Loucy (cell line): ENCODE results near the gene TRAF3IP3.

ENCODE experiments used
- H2AFZ ChIP-seq: fragments of 200-600 bp; sonication (generic); 2 replicates; pipeline ENCODE4 v1.6.0; 2016; ENCODE audit warnings: antibody characterized with exemption, mild to moderate bottlenecking, low read length, moderate library complexity
- H3F3A ChIP-seq: fragments of 200-600 bp; 2 replicates; pipeline ENCODE4 v1.6.0; 2016; ENCODE audit warnings: antibody characterized with exemption, low read depth, mild to moderate bottlenecking
- H3K27me3 ChIP-seq: fragments of 200-600 bp; sonication (generic); 2 replicates; pipeline ENCODE4 v1.6.1; 2014; ENCODE audit warnings: low read length, mild to moderate bottlenecking; ENCODE audit not compliant: insufficient read depth, poor library complexity, severe bottlenecking
- H3K36me3 ChIP-seq: fragments of 200-600 bp; sonication (generic); 2 replicates; pipeline ENCODE4 v1.6.1; 2016; ENCODE audit warnings: low read length; ENCODE audit not compliant: insufficient read depth
- H3K4me1 ChIP-seq: fragments of 200-600 bp; sonication (generic); 2 replicates; pipeline ENCODE4 v1.5.1; 2014; ENCODE audit warnings: low read length, mild to moderate bottlenecking; ENCODE audit not compliant: insufficient read depth, poor library complexity, severe bottlenecking
- H3K4me2 ChIP-seq: fragments of 200-600 bp; sonication (generic); 2 replicates; pipeline ENCODE4 v1.6.0; 2014; ENCODE audit warnings: antibody characterized with exemption, low read length, low read depth, mild to moderate bottlenecking; ENCODE audit not compliant: poor library complexity, severe bottlenecking
- H3K4me3 ChIP-seq: fragments of 200-600 bp; sonication (generic); 2 replicates; pipeline ENCODE4 v1.5.1; 2014; ENCODE audit warnings: low read length, mild to moderate bottlenecking, mixed read lengths; ENCODE audit not compliant: poor library complexity, severe bottlenecking
- H3K79me2 ChIP-seq: fragments of 200-600 bp; sonication (generic); 2 replicates; pipeline ENCODE4 v1.6.1; 2014; ENCODE audit warnings: low read length; ENCODE audit not compliant: insufficient read depth
- H3K9ac ChIP-seq: fragments of 200-600 bp; sonication (generic); 2 replicates; pipeline ENCODE4 v1.6.0; 2014; ENCODE audit warnings: mild to moderate bottlenecking, low read depth, low read length, moderate library complexity; ENCODE audit not compliant: poor library complexity, severe bottlenecking
- H3K9me2 ChIP-seq: fragments of 200-600 bp; sonication (generic); replicated peaks from 2 replicates; pipeline ENCODE4 v1.6.1; 2016; ENCODE audit warnings: low read depth, low read length, mixed read lengths
- H3K9me3 ChIP-seq: fragments of 200-600 bp; sonication (generic); 2 replicates; pipeline ENCODE4 v1.6.1; 2014; ENCODE audit warnings: mild to moderate bottlenecking, antibody characterized with exemption, low read length, low read depth; ENCODE audit not compliant: insufficient read depth
- H4K20me1 ChIP-seq: fragments of 200-600 bp; sonication (generic); 2 replicates; pipeline ENCODE4 v1.6.0; 2014; ENCODE audit warnings: antibody characterized with exemption, low read length, mild to moderate bottlenecking; ENCODE audit not compliant: insufficient read depth, poor library complexity, severe bottlenecking
- CTCF ChIP-seq: fragments of 200-600 bp; sonication (generic); conservative IDR thresholded peaks from 2 replicates; pipeline ENCODE4 v1.5.1; 2014; ENCODE audit warnings: mild to moderate bottlenecking, antibody characterized with exemption, low read length
- EZH2phosphoT487 ChIP-seq: fragments of 200-600 bp; IDR thresholded peaks from 2 replicates; pipeline ENCODE4 v1.6.1; 2018; ENCODE audit warnings: antibody characterized with exemption, mild to moderate bottlenecking, moderate library complexity, borderline replicate concordance

TRAF3IP3 gene

GRCh38 chr1:209751627-209752231 lies 4.1 kb upstream of the TRAF3IP3 start:
- H3K4me3 ChIP-seq = no peak overlapping the region
- H3K4me2 ChIP-seq = peak overlapping the region; percentile 7
- peaks cover 25% of the 10 kb centered on the region for H3K4me1 ChIP-seq
- no peak for TF ChIP-seq CTCF
- TF ChIP-seq EZH2phosphoT487 = no peak
- H2AFZ ChIP-seq = peak overlapping the region; percentile 42
- H4K20me1 ChIP-seq = no peaks in the 10 kb centered on the region
- no peaks in the 10 kb centered on the region for H3K9me3 ChIP-seq
- no peak overlapping the region for H3K9ac ChIP-seq
- no peaks in the 10 kb centered on the region for H3K9me2 ChIP-seq
- H3F3A ChIP-seq = peaks cover 11% of the 10 kb centered on the region
- no peaks in the 10 kb centered on the region for H3K36me3 ChIP-seq
- H3K79me2 ChIP-seq = peaks cover 3% of the 10 kb centered on the region
- no peaks in the 10 kb centered on the region for H3K27me3 ChIP-seq

DNA sequence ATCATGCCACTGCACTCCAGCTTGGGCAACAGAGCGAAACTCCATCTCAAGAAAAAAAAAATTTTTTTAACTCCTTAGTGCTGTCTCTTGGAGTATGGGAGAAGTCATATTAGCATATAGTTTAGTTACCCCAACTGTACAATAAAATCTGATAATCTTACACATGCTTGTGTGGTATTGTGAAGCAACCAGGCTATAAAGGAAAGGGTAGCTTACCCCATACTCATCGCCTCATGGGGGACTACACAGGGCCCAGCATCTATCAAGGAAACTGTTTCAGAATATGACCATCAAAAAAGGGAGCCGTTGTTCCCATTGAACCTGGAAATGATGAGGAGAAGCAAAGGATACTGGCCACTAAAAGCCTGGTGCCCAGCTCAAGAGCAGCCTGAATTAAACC lies 3.0 kb upstream of the TRAF3IP3 start:
- no peaks in the 10 kb centered on the region for H3K9me3 ChIP-seq
- H3K9ac ChIP-seq = no peak overlapping the region
- H3K4me1 ChIP-seq = peaks cover 33% of the 10 kb centered on the region
- no peak for TF ChIP-seq CTCF
- TF ChIP-seq EZH2phosphoT487 = no peak
- H3K79me2 ChIP-seq = peaks cover 14% of the 10 kb centered on the region
- peaks cover 5% of the 10 kb centered on the region for H4K20me1 ChIP-seq
- no peaks in the 10 kb centered on the region for H3K9me2 ChIP-seq
- H2AFZ ChIP-seq = no peak overlapping the region
- no peaks in the 10 kb centered on the region for H3K27me3 ChIP-seq
- H3K36me3 ChIP-seq = no peaks in the 10 kb centered on the region
- no peak overlapping the region for H3K4me3 ChIP-seq
- peaks cover 14% of the 10 kb centered on the region for H3F3A ChIP-seq
- no peak overlapping the region for H3K4me2 ChIP-seq

DNA sequence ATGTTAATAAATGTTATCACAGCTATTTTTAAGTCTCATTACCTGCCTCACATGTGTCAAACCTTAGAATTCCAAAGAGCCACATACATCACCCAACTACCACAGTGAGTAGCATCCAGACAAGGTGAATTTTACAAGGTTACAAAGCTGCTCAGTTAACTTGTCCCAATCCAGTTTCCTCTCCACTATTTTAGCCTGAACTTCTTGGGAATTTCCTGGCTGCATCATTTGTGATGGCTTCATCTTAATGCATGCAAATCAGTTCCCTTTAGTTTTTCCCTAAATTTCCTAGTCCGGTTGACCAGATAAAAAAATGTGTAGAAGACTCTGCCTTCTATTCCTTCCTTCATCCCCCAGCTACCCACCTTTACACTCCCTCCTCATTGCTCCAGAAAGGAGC lies 597 bp upstream of the TRAF3IP3 start:
- Histone ChIP-seq H3K9me2 (no peaks in the 10 kb centered on the region), H2AFZ (peak overlapping the region; percentile 54), H3K4me1 (peaks cover 56% of the 10 kb centered on the region), H4K20me1 (peaks cover 25% of the 10 kb centered on the region), H3K4me3 (peak overlapping the region; percentile 96), H3K9ac (peak overlapping the region; percentile 98), H3K36me3 (peaks cover 6% of the 10 kb centered on the region; the same call in 1 of the 2 replicates), H3K4me2 (peak overlapping the region; percentile 100), H3K9me3 (no peaks in the 10 kb centered on the region), H3K27me3 (no peaks in the 10 kb centered on the region), H3K79me2 (peaks cover 38% of the 10 kb centered on the region), H3F3A (peaks cover 14% of the 10 kb centered on the region)
- TF ChIP-seq CTCF (no peak), EZH2phosphoT487 (no peak)
